ENCODE measurements around the gene PRKACG.

DNA sequence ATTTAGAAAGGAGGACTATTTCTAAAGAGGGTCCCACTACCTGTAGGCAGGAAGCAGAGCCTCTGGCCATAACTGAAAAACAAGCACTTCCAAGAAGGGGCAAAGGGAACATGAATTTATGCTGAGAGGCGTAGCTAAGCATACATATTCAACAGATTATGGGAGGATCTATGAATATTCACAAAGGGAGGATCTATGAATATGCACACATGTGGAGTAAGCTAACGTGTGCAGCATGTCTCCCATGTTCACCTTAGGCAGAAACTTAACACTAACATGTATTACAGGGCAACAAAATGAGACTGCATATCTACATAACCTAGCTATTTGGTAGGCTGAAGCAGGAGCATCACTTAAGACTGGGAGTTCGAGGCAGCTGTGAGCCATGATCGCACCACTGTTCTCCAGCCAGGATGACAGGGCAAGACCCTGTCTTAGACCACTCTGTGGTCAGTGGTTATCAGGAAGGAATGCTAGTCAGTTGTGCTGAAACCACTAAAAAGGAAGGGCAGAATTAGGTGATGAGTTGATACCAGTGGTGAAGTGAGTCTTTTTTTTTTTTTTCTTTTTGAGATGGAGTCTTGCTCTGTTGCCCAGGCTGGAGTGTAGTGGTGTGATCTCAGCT lies 42.4 kb upstream of the PRKACG start:
- TF ChIP-seq, protein P1, sequence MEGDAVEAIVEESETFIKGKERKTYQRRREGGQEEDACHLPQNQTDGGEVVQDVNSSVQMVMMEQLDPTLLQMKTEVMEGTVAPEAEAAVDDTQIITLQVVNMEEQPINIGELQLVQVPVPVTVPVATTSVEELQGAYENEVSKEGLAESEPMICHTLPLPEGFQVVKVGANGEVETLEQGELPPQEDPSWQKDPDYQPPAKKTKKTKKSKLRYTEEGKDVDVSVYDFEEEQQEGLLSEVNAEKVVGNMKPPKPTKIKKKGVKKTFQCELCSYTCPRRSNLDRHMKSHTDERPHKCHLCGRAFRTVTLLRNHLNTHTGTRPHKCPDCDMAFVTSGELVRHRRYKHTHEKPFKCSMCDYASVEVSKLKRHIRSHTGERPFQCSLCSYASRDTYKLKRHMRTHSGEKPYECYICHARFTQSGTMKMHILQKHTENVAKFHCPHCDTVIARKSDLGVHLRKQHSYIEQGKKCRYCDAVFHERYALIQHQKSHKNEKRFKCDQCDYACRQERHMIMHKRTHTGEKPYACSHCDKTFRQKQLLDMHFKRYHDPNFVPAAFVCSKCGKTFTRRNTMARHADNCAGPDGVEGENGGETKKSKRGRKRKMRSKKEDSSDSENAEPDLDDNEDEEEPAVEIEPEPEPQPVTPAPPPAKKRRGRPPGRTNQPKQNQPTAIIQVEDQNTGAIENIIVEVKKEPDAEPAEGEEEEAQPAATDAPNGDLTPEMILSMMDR (IDR thresholded peaks at IDR 0.05; ENCODE audit: low read depth, low read length, poor library complexity, severe bottlenecking) = no peak
- TF ChIP-seq EZH2phosphoT487 (IDR thresholded peaks at IDR 0.05; ENCODE audit: borderline replicate concordance, low read length) = no peak

Data from DOHH2 (cell line).